ENCODE measurements around the gene ANKRD33B.
"Not testable (repeated sequence)": the region's sequence is repeated elsewhere in the genome, so short reads cannot be mapped to it uniquely, and the experiment has no call there.

ANKRD33B gene

DNA sequence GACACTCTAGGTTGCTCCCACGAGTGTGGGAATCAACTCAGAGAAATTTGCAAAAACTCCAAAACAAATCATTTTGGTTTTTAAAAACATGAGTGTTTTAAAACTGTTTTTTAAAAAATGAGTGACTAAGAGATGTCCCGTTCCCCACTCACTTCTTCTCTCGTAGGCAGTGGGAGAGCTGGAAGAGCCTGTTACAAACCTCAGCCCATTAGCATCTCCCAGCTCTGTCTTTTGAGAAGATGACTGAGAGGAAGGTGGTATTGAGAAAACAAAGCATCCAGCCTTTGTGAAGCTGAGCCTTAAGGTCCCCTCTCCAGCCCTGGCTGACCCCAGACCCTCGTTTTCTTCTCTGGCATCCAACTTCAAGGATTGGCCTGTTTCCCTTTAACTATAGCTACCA lies 4.7 kb upstream of the ANKRD33B start:
- DNase-seq (ENCODE audit: low spot score): no peak

DNA sequence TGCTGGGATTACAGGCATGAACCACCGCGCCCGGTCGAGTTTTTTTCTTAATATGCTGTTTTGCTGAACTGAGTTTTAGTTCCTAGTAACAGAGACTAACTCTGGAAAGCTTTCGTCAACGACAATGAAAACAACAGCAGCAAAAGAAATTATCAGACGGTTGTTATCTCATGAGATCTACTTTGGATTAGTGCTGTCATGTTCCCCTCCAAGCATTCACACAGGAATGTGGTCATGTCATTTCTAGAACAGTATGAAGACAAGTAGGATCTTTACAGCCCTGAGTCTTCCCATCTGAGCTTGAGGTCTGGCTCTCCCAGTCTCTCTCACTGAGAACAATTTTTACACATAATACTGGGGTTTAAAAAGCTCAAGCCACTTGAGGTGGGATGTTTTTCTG lies 4.0 kb upstream of the ANKRD33B start:
- DNase-seq (ENCODE audit: low spot score): no peak

DNA sequence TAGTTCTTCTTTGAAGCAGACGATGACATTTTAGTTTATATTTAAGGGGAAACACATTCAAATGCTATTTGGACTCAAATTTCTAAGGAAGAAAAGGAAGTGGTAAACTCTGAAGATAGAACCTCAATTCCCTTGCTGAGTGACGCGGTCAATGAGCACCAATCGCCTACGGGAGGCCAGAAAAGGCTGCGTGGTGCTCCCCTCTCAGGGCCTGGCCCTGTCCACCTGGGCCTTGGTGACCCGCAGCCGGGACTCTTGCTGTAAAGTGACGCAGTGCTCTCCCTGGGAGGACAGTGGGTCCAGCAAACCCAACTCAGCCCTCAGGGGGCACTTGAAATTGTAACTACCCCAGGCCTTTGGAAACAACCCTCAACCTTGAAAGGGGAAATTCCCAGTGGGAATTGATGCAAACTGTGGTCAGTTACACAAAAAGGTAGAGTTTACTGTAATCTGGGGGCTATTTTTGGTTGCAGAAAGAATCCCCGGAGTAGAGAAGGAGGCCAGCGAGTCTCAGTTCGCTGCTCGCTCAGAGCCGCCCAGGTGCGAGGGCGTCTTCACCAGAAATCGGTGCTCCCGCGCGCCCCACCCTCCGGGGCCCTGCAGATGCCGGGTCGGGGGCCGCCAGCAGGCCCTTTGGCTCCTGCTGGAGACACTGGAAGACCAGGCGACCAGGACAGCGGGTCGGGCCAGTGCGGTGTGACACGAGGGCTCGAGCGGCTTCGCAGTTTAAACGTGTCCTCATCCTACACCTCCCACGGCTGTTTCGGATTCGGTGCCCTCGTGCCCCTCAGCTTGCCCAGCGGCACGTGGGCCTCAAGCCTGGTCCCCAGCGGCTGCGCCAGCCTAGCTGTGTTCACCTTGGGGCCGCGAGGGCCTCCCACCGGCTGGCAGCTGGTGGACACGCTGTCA lies 1.4 kb upstream of the ANKRD33B start:
- DNase-seq (ENCODE audit: low spot score): peak; percentile 75

DNA sequence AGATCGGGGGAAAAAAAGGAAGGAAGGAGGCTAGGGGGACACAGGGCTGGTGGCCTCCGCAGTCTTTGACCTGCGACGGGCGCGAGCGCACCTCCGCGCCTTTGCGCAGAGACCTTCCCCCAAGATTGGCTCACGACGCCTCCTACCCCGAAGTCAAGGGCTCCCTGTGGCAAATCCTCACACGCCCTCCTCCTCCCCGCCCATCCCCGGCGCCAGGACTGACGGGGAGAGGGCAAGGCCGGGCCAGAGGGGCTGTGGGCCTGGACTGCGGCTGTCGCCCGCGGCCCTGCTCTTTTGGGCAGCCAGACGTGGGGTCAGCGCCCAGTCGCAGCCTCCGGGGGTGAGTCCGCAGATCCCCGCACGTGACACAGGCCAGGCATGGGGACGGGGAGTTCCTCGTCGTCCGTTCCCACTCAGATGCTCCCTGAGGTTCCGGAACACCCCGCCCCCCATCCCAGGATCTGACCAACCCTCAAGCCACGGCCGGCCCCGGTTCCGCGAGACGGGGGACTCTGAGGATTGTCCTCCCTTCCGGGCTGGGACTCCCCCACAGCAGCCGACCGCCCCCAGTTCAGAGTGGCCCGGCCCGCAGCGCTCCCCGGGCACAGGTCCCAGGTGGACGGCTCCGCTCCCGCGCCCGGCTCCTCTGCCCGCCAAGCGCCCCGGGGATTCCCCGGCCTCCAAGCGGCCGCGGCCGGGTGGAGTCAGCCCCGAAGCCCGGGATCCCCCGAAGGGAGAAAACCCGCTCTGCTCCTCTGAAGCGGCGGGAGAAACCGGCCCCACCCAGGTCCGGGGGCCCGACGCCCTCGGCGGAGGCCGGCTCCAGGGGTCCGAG lies 543 bp upstream of the ANKRD33B start:
- DNase-seq (ENCODE audit: low spot score): peak; percentile 69

DNA sequence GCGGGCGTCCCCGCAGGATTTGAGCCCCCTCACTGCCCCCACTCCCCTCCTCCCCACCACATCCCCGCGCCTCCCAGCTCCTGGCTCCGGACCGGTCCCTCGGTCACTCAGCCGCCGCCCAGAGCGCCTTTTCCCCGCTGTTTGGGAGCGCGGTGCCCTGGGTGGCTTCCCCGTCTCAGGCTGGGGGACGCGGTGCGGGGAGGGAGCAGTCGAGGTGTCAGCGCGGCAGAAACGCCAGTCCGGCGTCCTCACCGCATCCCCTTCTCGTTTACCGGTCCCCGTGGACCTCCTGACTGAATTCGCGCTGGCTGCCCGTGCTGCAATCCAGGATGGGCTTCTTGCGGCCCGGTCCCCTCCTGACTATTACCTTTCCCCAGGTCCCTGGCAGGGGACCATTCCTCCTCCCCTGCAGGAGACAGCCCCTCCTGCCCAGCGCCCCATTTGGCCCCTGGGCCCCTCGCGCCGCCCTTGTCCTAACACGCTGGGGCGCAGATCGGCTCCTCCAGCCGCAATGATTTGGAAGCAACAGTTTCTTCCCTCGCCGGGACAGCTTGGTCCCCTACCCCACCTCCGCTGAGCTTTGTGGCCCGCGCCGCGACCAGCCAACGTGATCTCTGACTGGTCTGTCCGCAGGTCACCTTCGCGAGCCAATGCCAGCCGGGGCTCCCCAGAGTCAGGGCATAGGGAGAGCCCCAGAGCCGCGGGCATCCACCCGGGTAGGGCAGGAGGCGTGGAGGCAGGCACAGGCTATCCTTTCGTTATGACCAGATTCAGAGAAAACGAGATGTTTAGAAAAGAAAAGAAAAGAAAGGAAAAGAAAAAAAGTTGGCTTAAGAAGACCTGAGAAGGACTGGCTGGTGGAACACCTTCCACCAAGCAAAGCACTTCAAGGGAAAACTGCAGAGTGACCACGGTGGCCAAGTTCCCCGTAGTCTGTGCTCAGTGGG lies 1.2 kb downstream of the ANKRD33B start:
- DNase-seq (ENCODE audit: low spot score): no peak

DNA sequence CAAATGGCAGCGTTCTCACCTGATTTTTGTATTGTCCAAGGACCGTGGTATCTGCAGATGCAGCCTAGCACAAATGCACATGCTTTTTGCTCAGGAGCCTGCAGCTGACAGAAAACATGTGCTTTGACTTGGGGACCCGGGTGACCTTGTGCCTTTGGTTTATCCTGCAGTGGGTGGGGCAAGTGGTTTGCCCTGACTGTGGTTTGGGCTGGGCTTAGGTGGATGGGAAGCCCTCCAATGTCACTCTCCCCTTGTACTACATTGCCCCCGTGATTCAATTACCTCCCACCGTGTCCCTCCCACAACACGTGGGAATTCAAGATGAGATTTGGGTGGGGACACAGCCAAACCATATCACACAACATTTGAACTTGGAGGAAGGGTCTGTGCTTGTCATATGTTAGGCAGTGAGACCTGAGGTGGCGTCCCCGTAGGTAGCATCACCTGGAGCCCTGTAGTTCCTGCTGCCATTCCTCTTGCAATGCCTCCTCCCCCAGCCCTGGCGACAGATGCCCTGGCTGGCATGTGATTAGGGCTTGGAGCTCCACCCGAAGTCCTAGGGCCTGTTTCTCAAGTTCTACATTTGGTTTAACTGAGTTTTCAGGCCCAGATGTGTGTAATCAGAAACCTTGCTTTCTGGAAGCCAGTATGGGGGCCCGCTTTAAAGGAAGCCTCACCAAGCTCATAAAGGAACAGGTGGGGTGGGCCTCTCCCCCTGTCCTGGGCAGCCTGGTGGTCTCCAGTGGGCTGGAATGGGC lies 2.1 kb downstream of the ANKRD33B start:
- DNase-seq (ENCODE audit: low spot score): no peak

DNA sequence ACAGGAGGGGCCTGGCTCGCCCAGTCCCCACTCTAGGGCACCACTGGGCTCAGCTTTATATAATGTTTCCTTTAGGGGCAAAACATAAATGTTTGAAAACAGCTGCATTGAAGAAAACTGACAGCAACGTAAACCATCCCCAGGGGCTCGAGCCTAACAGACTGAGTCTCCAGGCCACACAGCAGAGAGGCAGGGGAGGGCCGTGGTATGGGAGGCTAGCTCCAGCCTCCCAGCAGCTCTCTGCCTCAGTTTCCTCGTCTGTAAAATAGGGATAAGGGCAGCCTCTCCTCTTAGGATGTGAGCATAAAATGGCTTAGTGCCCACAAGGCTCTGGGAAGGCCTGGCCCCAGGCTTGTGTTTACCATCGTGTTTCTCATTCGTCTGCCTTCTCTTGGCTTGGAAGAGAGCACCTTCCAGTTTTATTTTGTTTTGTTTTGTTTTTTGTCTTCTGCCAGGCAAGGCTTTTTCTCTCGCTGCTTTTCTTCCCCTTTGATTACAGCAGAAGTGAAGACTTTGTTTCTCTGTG lies 2.7 kb downstream of the ANKRD33B start:
- DNase-seq (ENCODE audit: low spot score): no peak

DNA sequence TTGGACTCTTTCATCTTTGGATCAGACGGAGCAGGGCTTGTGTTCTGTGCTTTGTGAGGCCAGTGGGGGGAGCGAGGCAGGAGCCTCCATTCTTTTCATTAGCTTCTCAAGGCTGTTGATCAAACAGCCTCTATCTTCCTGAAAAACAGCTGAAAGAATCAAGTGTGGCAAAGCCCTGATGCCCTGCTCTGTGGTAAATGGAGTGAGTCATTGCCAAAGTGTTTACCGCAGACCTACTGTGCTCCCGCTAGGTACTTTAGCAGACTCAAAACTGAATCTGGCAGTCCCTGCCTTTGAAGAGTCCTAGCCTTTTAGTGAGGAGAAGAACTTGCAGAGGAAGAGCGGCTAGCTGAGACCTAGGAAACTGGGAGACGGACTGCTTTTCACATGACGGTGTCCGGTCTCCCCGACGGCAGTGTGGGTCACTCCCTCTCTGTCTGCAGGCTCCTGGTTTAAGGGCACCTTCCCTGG lies 3.3 kb downstream of the ANKRD33B start:
- DNase-seq (ENCODE audit: low spot score): no peak

DNA sequence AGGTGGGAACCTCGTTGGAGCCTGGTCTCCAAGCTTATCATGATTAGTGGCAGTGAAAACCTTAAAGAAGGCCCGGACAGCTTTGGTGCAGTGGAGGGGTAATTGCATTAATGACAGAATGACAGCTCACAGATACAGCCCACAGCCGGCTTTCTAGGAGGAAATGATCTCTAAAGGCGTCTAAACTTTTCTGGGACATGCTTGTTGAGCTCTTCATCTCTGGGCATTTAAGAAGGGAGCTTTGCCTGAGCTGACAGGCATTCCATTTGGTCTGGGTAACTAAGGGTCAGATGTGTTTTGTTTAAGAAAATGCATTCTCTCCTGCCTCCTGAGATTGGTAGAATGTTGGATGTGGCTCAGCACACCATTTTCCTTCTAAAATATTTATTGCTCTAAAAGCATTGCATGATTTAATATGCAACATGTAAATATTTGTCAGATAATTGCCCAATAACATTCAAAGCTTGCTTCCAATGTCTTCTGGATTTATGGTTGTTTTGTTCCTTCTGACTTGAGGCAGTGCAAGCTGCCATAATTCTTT lies 4.0 kb downstream of the ANKRD33B start:
- DNase-seq (ENCODE audit: low spot score): no peak

DNA sequence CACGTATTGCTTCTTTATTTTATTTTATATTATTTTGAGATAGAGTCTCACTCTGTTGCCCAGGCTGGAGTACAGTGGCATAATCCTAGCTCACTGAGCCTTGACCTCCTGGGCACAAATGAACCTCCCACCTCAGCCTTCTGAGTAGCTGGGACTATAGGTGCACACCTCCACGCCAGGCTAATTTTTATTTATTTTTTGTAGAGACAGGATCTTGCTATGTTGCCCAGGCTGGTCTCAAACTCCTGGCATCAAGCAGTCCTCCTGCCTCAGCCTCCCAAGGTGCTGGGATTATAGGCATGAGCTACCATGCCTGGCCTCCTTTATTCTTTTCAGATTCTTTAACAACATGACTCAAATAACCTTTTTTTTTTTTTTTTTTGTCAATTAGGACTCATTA lies 6.7 kb downstream of the ANKRD33B start:
- not testable (repeated sequence) for DNase-seq (ENCODE audit: low spot score)

DNA sequence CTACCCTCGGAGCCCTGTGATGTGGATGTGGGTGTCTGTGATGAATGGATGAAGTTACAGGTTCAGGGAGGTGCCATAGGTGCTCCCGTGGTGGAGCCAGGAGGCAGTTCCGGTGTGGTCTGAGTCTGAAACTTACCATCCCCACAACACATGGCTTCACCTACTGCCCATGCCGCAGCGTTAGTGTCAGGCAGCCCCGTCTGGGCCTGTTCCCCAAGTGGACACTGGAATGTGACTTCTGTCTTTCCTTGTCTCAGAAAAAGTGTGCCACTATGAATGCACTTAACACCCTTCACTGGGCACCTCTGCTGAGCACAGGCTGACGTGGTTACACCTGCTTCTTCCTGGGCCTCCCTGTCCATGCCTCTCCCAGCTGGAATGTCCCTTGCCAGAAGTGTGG lies 8.6 kb downstream of the ANKRD33B start:
- no peak for DNase-seq (ENCODE audit: low spot score)

DNA sequence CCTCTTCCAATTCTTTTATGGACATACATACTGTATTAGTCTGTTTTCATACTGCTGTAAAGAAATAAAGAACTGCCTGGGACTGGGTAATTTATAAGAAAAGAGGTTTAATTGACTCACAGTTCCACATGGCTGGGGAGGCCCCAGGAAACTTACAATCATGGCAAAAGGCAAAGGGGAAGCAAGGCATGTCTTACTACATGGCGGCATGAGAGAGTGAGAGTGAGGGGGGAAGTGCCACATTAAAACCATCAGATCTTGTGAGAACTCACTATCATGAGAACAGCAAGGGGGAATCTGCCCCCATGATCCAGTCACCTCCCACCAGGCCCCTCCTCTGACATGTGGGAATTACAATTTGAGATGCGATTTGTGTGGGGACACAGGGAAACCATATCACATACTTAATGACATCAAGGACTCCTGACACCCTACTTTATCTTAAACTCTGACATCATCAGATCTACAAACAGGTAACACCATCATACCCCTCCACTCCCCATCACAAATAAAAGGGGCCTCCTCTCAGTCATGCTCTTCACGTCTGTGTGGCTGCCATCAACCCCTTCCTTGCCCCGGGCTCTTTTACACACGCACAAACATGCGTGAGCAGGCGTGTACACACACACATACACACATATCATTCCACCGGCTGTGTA lies 9.7 kb downstream of the ANKRD33B start:
- no peak for DNase-seq (ENCODE audit: low spot score)

DNA sequence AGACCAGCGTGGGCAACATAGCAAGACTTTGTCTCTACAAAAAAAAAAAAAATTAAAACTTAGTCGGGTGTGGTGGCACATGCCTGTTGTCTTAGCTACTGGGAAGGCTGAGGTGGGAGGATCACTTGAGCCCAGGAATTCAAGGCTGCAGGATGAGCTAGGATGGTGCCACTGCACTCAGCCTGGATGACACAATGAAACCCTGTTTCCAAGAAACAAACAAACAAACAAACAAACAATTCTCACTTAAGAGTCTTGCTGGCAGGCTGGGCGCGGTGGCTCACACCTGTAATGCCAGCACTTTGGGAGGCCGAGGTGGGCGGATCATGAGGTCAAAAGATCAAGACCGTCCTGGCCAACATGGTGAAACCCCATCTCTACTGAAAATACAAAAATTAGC lies 11.0 kb downstream of the ANKRD33B start:
- not testable (repeated sequence) for DNase-seq (ENCODE audit: low spot score)

DNA sequence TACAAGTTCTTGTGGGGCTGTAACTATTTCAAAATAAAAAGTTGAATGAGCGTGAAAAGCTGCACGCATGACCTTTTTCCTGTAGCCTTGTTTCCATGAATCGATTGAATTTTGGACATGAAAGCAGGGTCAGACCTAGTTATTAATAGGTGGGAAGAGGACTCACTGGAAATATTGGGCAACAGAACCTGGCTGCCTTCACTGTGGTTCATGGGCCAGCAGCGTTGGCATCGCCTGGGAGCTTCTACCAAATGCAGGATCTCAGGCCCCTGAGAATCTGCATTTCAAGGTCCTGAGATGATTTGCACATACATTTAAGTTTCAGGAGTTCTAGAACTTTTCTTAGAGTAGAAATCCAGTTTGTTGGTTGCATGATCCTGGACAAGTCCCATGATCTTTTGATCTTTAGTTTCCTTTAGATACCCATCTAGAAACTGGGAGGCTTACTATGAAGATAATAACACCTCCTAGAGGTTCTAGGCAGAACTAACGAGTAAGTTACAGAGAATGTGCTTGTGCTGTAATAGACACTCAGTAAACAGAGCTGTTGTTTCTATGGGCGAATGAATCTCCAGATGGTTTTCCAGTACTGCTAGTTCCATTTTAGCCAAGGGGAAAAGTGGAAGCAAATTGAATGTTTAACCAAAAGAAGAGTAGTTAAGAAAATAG lies 12.4 kb downstream of the ANKRD33B start:
- DNase-seq (ENCODE audit: low spot score): no peak

DNA sequence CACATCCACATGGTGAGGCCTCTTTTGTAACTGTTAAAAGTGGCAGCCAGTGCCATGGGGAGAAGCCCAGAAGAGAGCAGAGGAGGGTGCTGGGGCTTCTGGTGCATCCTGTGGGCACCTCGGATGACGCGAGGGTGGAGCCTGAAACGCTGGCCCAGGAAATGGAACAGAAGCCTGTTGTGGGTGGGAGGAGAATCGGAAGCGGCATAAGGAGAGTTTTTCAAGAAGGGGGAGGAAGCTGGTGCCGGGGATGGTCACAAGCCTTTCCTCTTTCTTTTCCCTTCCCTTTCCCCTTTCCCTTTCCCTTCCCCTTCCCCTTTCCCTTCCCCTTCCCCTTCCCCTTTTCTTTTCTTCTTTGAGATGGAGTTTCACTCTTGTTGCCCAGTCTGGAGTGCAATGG lies 12.9 kb downstream of the ANKRD33B start:
- no peak for DNase-seq (ENCODE audit: low spot score)

DNA sequence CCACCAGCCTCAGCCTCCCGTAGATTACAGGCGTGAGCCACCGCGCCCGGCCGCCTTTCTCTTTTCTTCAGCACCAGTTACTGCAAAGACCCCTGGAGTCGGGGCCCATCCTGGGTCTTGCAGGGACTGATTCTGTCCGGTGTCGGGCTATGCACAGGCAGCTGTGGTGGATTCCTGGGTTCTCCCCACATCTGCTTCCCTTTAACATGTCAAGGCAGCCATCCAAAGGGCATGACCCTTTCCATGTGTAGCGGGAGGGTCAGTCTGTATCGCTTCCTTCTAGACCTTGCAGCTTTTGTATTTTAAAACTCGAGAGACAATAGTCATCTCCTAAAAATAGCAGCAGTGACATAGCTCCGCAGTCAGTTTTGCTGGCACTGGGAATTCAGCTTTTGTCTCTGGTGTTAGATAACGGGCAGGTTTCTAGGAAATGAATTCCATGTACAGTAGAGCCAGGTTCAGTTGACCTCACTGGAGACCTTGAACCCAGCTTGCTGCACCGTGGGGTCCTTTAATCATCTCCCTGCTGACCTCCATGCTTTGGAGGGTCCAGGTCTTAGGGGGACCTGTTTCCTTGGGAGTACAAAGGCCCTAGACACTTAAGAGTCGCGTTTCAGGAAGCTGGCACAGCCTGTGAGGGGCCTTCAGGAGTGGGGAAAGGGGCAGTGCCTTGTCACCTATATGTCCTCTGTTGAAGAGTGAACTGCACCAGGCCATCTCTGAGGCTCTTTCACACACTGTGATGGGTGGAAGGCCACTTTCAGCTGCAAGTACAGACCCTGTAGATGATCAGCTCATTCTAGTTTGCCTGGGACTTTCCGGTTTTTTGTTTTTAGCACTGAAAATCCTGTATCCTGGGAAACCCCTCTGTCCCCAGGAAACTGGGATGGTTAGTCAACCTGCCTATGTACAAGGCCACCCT lies 13.8 kb downstream of the ANKRD33B start:
- DNase-seq (ENCODE audit: low spot score): no peak

DNA sequence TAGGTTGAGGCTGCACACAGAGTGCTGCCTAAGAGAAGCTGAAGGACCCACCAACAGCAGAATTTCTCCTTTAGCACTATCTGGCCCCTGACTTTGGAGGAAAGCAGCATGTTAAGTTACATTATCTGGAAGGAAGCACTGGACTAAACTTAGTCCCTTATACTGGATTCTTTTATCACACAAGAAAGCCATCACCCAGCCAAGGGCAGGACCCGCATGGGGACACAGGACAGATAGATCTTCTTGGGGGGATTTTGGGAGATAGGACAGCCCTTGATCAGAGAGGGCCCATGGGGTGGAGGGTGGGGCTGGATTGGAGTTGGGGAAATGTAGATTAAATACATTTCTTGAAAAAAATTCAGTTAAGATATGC lies 14.4 kb downstream of the ANKRD33B start:
- DNase-seq (ENCODE audit: low spot score): no peak

DNA sequence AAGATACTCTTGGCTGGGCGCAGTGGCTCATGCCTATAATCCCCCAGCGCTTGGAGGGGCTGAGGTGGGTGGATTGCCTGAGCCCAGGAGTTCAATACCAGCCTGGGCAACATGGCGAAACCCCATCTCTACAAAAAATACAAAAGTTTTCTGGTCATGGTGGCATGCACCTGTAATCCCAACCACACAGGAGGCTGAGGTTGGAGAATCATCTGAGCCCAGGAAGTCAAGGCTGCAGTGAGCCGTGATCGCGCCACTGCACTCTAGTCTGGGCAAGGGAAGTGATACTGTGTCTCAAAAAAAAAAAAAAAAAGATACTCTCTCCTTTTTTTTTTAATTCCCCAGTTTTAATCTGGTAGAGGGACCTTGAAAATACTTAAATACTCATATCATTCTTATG lies 15.0 kb downstream of the ANKRD33B start:
- DNase-seq (ENCODE audit: low spot score): no peak
